Fibroblast of lung (primary cell): ENCODE data around the gene ENTR1.

ENCODE experiments used
- EZH2 ChIP-seq: IDR thresholded peaks from 2 replicates; pipeline ENCODE4 v1.5.1; 2012; ENCODE audit warnings: low read length, control low read depth, mild to moderate bottlenecking; ENCODE audit errors: missing control alignments
- TF ChIP-seq, protein P1 (sequence below), 2 donors: IDR thresholded peaks in 1 of 2; conservative IDR thresholded peaks in 1 of 2; 1 replicate in 1 of 2; 2 replicates in 1 of 2; pipeline ENCODE4 v1.5.1; 2011 to 2012; ENCODE audit warnings: low read length in 2 of 2, control low read depth in 1 of 2, inconsistent platforms in 1 of 2, low read depth in 1 of 2, mild to moderate bottlenecking in 1 of 2

DNA sequence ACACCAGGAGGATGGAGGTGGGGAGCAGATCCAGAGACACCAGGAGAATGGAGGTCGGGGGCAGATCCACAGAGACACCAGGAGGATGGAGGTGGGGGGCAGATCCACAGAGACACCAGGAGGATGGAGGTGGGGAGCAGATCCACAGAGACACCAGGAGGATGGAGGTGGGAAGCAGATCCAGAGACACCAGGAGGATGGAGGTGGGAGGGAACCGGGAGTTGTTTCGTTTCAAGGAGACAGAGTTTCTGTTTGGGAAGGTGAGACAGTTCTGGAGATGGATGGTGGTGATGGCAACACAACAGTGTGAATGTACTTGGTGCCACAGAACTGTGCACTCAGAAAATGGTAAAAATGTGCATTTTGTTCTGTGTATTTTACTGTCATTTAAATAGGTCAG is 38.2 kb upstream of the ENTR1 start:
- TF ChIP-seq, protein P1, sequence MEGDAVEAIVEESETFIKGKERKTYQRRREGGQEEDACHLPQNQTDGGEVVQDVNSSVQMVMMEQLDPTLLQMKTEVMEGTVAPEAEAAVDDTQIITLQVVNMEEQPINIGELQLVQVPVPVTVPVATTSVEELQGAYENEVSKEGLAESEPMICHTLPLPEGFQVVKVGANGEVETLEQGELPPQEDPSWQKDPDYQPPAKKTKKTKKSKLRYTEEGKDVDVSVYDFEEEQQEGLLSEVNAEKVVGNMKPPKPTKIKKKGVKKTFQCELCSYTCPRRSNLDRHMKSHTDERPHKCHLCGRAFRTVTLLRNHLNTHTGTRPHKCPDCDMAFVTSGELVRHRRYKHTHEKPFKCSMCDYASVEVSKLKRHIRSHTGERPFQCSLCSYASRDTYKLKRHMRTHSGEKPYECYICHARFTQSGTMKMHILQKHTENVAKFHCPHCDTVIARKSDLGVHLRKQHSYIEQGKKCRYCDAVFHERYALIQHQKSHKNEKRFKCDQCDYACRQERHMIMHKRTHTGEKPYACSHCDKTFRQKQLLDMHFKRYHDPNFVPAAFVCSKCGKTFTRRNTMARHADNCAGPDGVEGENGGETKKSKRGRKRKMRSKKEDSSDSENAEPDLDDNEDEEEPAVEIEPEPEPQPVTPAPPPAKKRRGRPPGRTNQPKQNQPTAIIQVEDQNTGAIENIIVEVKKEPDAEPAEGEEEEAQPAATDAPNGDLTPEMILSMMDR (conservative IDR thresholded peaks at IDR 0.05 in 1 of 2, IDR thresholded peaks at IDR 0.05 in 1 of 2; ENCODE audit: low read depth in 1 of 2, low read length in 2 of 2): no peak
- no peak for TF ChIP-seq EZH2
